IPS-18a (cell line): ENCODE data around the gene TTLL12.

Experiments
- H3K27ac ChIP-seq: one replicate; pipeline ENCODE4 v1.5.1; 2013; ENCODE audit warnings: low read length
- H3K27me3 ChIP-seq: one replicate; pipeline ENCODE4 v1.6.1; 2013; ENCODE audit warnings: mild to moderate bottlenecking, low read length; ENCODE audit not compliant: control insufficient read depth, insufficient read depth
- H3K36me3 ChIP-seq: one replicate; pipeline ENCODE4 v1.6.1; 2013; ENCODE audit warnings: low read depth, low read length; ENCODE audit not compliant: control insufficient read depth
- H3K4me1 ChIP-seq: one replicate; pipeline ENCODE4 v1.6.1; 2013; ENCODE audit warnings: low read depth, low read length; ENCODE audit not compliant: control insufficient read depth
- H3K4me3 ChIP-seq: one replicate; pipeline ENCODE4 v1.5.1; 2013; ENCODE audit warnings: low read length
- H3K9ac ChIP-seq: one replicate; pipeline ENCODE4 v1.6.1; 2013; ENCODE audit warnings: mild to moderate bottlenecking, low read length, moderate library complexity
- H3K9me3 ChIP-seq: one replicate; pipeline ENCODE4 v1.6.1; 2013; ENCODE audit warnings: low read depth, low read length; ENCODE audit not compliant: control insufficient read depth

The TTLL12 gene

GRCh38 chr22:43157874-43158546, 28.9 kb downstream of the TTLL12 start:
- peaks cover 3% of the 10 kb centered on the region for H3K4me1 ChIP-seq
- H3K36me3 ChIP-seq = no peaks in the 10 kb centered on the region
- H3K27ac ChIP-seq = no peak overlapping the region
- no peak overlapping the region for H3K4me3 ChIP-seq
- no peaks in the 10 kb centered on the region for H3K9me3 ChIP-seq
- H3K9ac ChIP-seq = no peak overlapping the region
- no peaks in the 10 kb centered on the region for H3K27me3 ChIP-seq

DNA sequence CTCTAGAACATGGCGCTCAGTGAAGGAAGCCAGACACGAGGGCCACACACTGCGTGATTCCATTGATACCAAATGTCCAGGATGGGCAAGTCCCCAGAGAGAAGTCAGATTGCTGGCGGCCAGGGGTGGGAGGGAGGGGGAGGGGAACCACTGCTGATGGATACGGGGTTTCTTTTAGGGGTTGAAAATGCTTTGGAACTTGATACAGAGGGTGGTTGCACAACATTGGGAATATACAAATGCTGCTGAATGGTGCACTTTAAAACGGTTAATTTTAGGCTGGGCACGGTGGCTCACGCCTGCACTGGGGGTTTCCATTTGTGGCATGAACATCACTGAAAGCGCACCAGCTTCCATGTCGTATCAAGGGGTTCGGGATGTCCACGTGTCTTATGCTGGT, 30.5 kb downstream of the TTLL12 start:
- no peak overlapping the region for H3K4me3 ChIP-seq
- no peak overlapping the region for H3K9ac ChIP-seq

GRCh38 chr22:43155789-43156188, 31.1 kb downstream of the TTLL12 start:
- H3K27me3 ChIP-seq = peaks cover 18% of the 10 kb centered on the region
- H3K4me1 ChIP-seq = peaks cover 9% of the 10 kb centered on the region
- H3K9me3 ChIP-seq = no peaks in the 10 kb centered on the region
- H3K9ac ChIP-seq = no peak overlapping the region
- no peak overlapping the region for H3K4me3 ChIP-seq
- no peak overlapping the region for H3K27ac ChIP-seq
- no peaks in the 10 kb centered on the region for H3K36me3 ChIP-seq

More for the DNA sequence above, 30.5 kb downstream of the TTLL12 start:
- Histone ChIP-seq H3K36me3 (no peaks in the 10 kb centered on the region), H3K9me3 (no peaks in the 10 kb centered on the region), H3K4me1 (peaks cover 9% of the 10 kb centered on the region), H3K27ac (no peak overlapping the region), H3K27me3 (peaks cover 14% of the 10 kb centered on the region)

- H3K4me3 ChIP-seq = no peak overlapping the region
- H3K9ac ChIP-seq = no peak overlapping the region
- H3K27me3 ChIP-seq = peaks cover 24% of the 10 kb centered on the region
- no peaks in the 10 kb centered on the region for H3K36me3 ChIP-seq
- peaks cover 9% of the 10 kb centered on the region for H3K4me1 ChIP-seq
- H3K9me3 ChIP-seq = no peaks in the 10 kb centered on the region
- no peak overlapping the region for H3K27ac ChIP-seq
Observed at GRCh38 chr22:43154887-43155536, 31.9 kb downstream of the TTLL12 start.

- Histone ChIP-seq H3K4me3 (no peak overlapping the region), H3K9ac (no peak overlapping the region), H3K4me1 (peaks cover 9% of the 10 kb centered on the region), H3K27me3 (peaks cover 24% of the 10 kb centered on the region), H3K36me3 (no peaks in the 10 kb centered on the region), H3K27ac (no peak overlapping the region), H3K9me3 (no peaks in the 10 kb centered on the region)
Observed at GRCh38 chr22:43153899-43154298, 33.0 kb downstream of the TTLL12 start.

- Histone ChIP-seq H3K36me3 (no peaks in the 10 kb centered on the region), H3K4me1 (peaks cover 9% of the 10 kb centered on the region), H3K27me3 (peaks cover 24% of the 10 kb centered on the region), H3K27ac (no peak overlapping the region), H3K4me3 (peak overlapping the region; percentile 56), H3K9ac (no peak overlapping the region), H3K9me3 (no peaks in the 10 kb centered on the region)
Observed at GRCh38 chr22:43152357-43153071, 34.4 kb downstream of the TTLL12 start.

- Histone ChIP-seq H3K4me1 (peaks cover 9% of the 10 kb centered on the region), H3K27me3 (peaks cover 24% of the 10 kb centered on the region), H3K4me3 (peak overlapping the region; percentile 56), H3K9me3 (no peaks in the 10 kb centered on the region), H3K9ac (no peak overlapping the region), H3K27ac (no peak overlapping the region), H3K36me3 (no peaks in the 10 kb centered on the region)
Observed at GRCh38 chr22:43152003-43152356, 35.0 kb downstream of the TTLL12 start.

GRCh38 chr22:43151251-43152002, 35.5 kb downstream of the TTLL12 start, which contains the start of gene TSPO:
Gene TSPO, plus strand, starts transcription at chr22:43151559. Its CDS starts 7,680 bp downstream, at chr22:43159239.
- H3K9me3 ChIP-seq = no peaks in the 10 kb centered on the region
- peaks cover 5% of the 10 kb centered on the region for H3K4me1 ChIP-seq
- H3K4me3 ChIP-seq = peak within 1 kb of the TSS; percentile 56
- peaks cover 24% of the 10 kb centered on the region for H3K27me3 ChIP-seq
- no peak within 1 kb of the TSS for H3K9ac ChIP-seq
- no peak within 1 kb of the TSS for H3K27ac ChIP-seq
- H3K36me3 ChIP-seq = no peaks in the 10 kb centered on the region

- H3K27ac ChIP-seq = no peak overlapping the region
- peaks cover 24% of the 10 kb centered on the region for H3K27me3 ChIP-seq
- H3K9me3 ChIP-seq = no peaks in the 10 kb centered on the region
- H3K4me3 ChIP-seq = peak overlapping the region; percentile 56
- H3K36me3 ChIP-seq = no peaks in the 10 kb centered on the region
- H3K9ac ChIP-seq = no peak overlapping the region
- H3K4me1 ChIP-seq = peaks cover 5% of the 10 kb centered on the region
Observed at GRCh38 chr22:43150731-43151206, 36.2 kb downstream of the TTLL12 start.

GRCh38 chr22:43148581-43148980, 38.4 kb downstream of the TTLL12 start:
- H3K4me3 ChIP-seq = no peak overlapping the region

DNA sequence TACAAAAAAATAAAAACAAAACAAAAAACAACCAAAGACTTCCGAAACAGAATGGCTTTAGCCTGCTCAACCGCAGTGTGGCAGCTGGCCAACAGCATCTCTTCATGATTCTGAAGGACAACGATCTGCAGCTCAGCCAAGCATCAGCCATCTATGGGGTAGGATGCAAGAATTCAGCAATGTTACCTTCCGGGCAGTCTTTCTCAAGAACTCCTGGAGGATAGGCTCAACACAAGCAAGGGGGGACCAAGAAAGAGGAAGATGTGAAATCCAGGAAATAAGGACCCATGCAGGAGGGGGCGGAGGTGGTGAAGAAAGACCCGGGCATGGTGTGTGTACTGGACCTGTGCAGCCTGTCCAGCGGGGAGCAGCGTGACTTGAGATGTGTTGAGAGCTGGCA, 39.1 kb downstream of the TTLL12 start:
- Histone ChIP-seq H3K27me3 (peaks cover 24% of the 10 kb centered on the region), H3K9ac (no peak overlapping the region), H3K4me1 (peaks cover 5% of the 10 kb centered on the region), H3K27ac (no peak overlapping the region), H3K9me3 (no peaks in the 10 kb centered on the region), H3K4me3 (no peak overlapping the region), H3K36me3 (no peaks in the 10 kb centered on the region)

More at GRCh38 chr22:43148581-43148980, 38.4 kb downstream of the TTLL12 start:
- Histone ChIP-seq H3K4me1 (peaks cover 5% of the 10 kb centered on the region), H3K27me3 (peaks cover 24% of the 10 kb centered on the region), H3K9me3 (no peaks in the 10 kb centered on the region), H3K36me3 (no peaks in the 10 kb centered on the region), H3K27ac (no peak overlapping the region), H3K9ac (no peak overlapping the region)
